ENCODE data around the gene USP20.

The USP20 gene

GRCh38 chr9:129878291-129878690 lies 43.0 kb downstream of the USP20 start:
- H3K79me2 ChIP-seq (ENCODE audit: insufficient read depth, low read length), result no peaks in the 10 kb centered on the region
- H3K27ac ChIP-seq (ENCODE audit: low read depth, low read length), result no peak overlapping the region
- no peaks in the 10 kb centered on the region for H3K36me3 ChIP-seq (ENCODE audit: low read length)
- H3K9me3 ChIP-seq (ENCODE audit: insufficient read depth, low read length), result no peaks in the 10 kb centered on the region
- no peaks in the 10 kb centered on the region for H4K20me1 ChIP-seq (ENCODE audit: low read depth, low read length)
- H3K4me3 ChIP-seq (ENCODE audit: insufficient read depth, low read length, poor library complexity, severe bottlenecking), result no peak overlapping the region
- no peaks in the 10 kb centered on the region for H3K27me3 ChIP-seq (ENCODE audit: low read length)
- H3K9ac ChIP-seq (ENCODE audit: low read length), result no peak overlapping the region
- H3K9me2 ChIP-seq (replicated peaks; ENCODE audit: insufficient read depth, low read length), result no peaks in the 10 kb centered on the region
- no peak overlapping the region for H3K4me2 ChIP-seq (ENCODE audit: low read depth, low read length, poor library complexity, severe bottlenecking)
- TF ChIP-seq CTCF (IDR thresholded peaks at IDR 0.05; ENCODE audit: insufficient read depth, low read length, poor library complexity, severe bottlenecking) (no peak), EZH2phosphoT487 (conservative IDR thresholded peaks at IDR 0.05; ENCODE audit: low read length) (no peak)
- no peak overlapping the region for H2AFZ ChIP-seq (ENCODE audit: low read depth, low read length, severe bottlenecking)
- H3F3A ChIP-seq (ENCODE audit: insufficient read depth), result no peaks in the 10 kb centered on the region

GRCh38 chr9:129879103-129879699 lies 43.9 kb downstream of the USP20 start:
- Histone ChIP-seq H3K79me2 (ENCODE audit: insufficient read depth, low read length) (no peaks in the 10 kb centered on the region), H3K9me2 (replicated peaks; ENCODE audit: insufficient read depth, low read length) (no peaks in the 10 kb centered on the region), H3K27me3 (ENCODE audit: low read length) (no peaks in the 10 kb centered on the region), H3K4me2 (ENCODE audit: low read depth, low read length, poor library complexity, severe bottlenecking) (no peak overlapping the region), H3K9me3 (ENCODE audit: insufficient read depth, low read length) (no peaks in the 10 kb centered on the region), H3K27ac (ENCODE audit: low read depth, low read length) (no peak overlapping the region), H4K20me1 (ENCODE audit: low read depth, low read length) (no peaks in the 10 kb centered on the region), H3K36me3 (ENCODE audit: low read length) (no peaks in the 10 kb centered on the region), H3K9ac (ENCODE audit: low read length) (no peak overlapping the region), H3F3A (ENCODE audit: insufficient read depth) (0 out of 2 replicates have a peak, but pooled peaks cover 2% of the 10 kb centered on the region), H3K4me3 (ENCODE audit: insufficient read depth, low read length, poor library complexity, severe bottlenecking) (no peak overlapping the region), H2AFZ (ENCODE audit: low read depth, low read length, severe bottlenecking) (no peak overlapping the region)
- TF ChIP-seq CTCF (IDR thresholded peaks at IDR 0.05; ENCODE audit: insufficient read depth, low read length, poor library complexity, severe bottlenecking) (no peak), EZH2phosphoT487 (conservative IDR thresholded peaks at IDR 0.05; ENCODE audit: low read length) (no peak)

GRCh38 chr9:129879991-129880653 lies 44.9 kb downstream of the USP20 start:
- Histone ChIP-seq H3K9me3 (ENCODE audit: insufficient read depth, low read length) (no peaks in the 10 kb centered on the region), H3K27me3 (ENCODE audit: low read length) (no peaks in the 10 kb centered on the region), H3K4me2 (ENCODE audit: low read depth, low read length, poor library complexity, severe bottlenecking) (no peak overlapping the region), H3K9ac (ENCODE audit: low read length) (no peak overlapping the region), H3K36me3 (ENCODE audit: low read length) (no peaks in the 10 kb centered on the region), H3K27ac (ENCODE audit: low read depth, low read length) (no peak overlapping the region), H3K4me3 (ENCODE audit: insufficient read depth, low read length, poor library complexity, severe bottlenecking) (no peak overlapping the region), H2AFZ (ENCODE audit: low read depth, low read length, severe bottlenecking) (no peak overlapping the region), H3K9me2 (replicated peaks; ENCODE audit: insufficient read depth, low read length) (no peaks in the 10 kb centered on the region), H3F3A (ENCODE audit: insufficient read depth) (peaks cover 9% of the 10 kb centered on the region), H4K20me1 (ENCODE audit: low read depth, low read length) (no peaks in the 10 kb centered on the region), H3K79me2 (ENCODE audit: insufficient read depth, low read length) (no peaks in the 10 kb centered on the region)
- TF ChIP-seq EZH2phosphoT487 (conservative IDR thresholded peaks at IDR 0.05; ENCODE audit: low read length) (no peak), CTCF (IDR thresholded peaks at IDR 0.05; ENCODE audit: insufficient read depth, low read length, poor library complexity, severe bottlenecking) (no peak)

Measured in SU-DHL-6 (cell line).